ENCODE data around the gene FREM1. TPM values are rescaled to one million over a fixed set of nuclear protein-coding genes. Genes with fewer than 3 reads are reported as not detected.

The FREM1 gene
- polyA plus RNA-seq, 4 donors, result 168 to 177 (median 176) TPM

Other genes with a start within 250 kb of the FREM1 start
- 10 to 100 TPM; 17.3 to 24.6 (median 21.3) TPM for gene ZDHHC21, start 217.0 kb downstream of the FREM1 start, polyA plus RNA-seq (ENCODE audit: insufficient read length in 4 of 4)
- 1 to 10 TPM in 1 of 4 donors, under 1 TPM in 3; 0.38 to 1.1 (median 0.55) TPM for gene CER1, start 187.7 kb downstream of the FREM1 start, polyA plus RNA-seq (ENCODE audit: insufficient read length in 4 of 4)

Data from right renal pelvis (tissue), 4 donors.